GM12878 (cell line): ENCODE measurements around the gene APOA4. TPM values are rescaled to one million over a fixed set of nuclear protein-coding genes. Genes with fewer than 3 reads are reported as not detected.
A peak's percentile ranks its signal among the peaks of the same experiment; 100 is the strongest.

Experiments
- ATAC-seq: fragments of 200-7000 bp; cut with Tn5 transposase; 3 replicates; pipeline ENCODE4 v1.9.1; 2020; ENCODE audit warnings: mild to moderate bottlenecking, moderate library complexity
- BruUV-seq: library from RNA; stranded (reverse); fragments of 400-500 nt; replicated peaks from 2 replicates; lab custom pipeline; 2021; lab: Mats Ljungman, UMichigan
- CTCF ChIA-PET: fragments of 300-600 bp; sonication (Branson Sonifier 250); formaldehyde crosslinking; extraction: SDS; loops from one replicate; lab custom pipeline; 2021; ENCODE audit warnings: inconsistent platforms; lab: Yijun Ruan, JAX
- POLR2A ChIA-PET: fragments of 350-600 bp; formaldehyde crosslinking; extraction: SDS; loops from one replicate; lab custom pipeline; 2021; ENCODE audit warnings: inconsistent platforms; lab: Charles Lee
- RAD21 ChIA-PET: fragments of 300-600 bp; sonication (Branson Sonifier 250); formaldehyde crosslinking; loops from one replicate; lab custom pipeline; 2023; ENCODE audit warnings: antibody characterized with exemption; ENCODE audit not compliant: unreplicated experiment; lab: Charles Lee
- SMC1A ChIA-PET: fragments of 300-600 bp; sonication (Branson Sonifier 250); formaldehyde crosslinking; loops from one replicate; lab custom pipeline; 2023; ENCODE audit not compliant: unreplicated experiment, uncharacterized antibody; lab: Charles Lee
- DNase-seq: peaks from one replicate; pipeline ENCODE4 v3.0.0-alpha.2; 2011; ENCODE audit warnings: low read depth, low spot score
- FAIRE-seq: peaks from 3 replicates; lab custom pipeline; 2011; peaks lifted over from hg19 to GRCh38; lab: Jason Lieb, UNC
- H2AFZ ChIP-seq: 2 replicates; pipeline ENCODE4 v1.6.0; 2011; ENCODE audit warnings: low read depth, low read length, control low read depth; ENCODE audit not compliant: control insufficient read depth
- H3K27ac ChIP-seq: 2 replicates; pipeline ENCODE4 v1.5.1; 2011; ENCODE audit warnings: control low read depth; ENCODE audit not compliant: control insufficient read depth, insufficient read depth
- H3K27me3 ChIP-seq, 2 experiments: replicated peaks in 1 of 2; 2 replicates each; pipeline versions ENCODE4 v1.6.0 to v1.6.1; 2011; ENCODE audit warnings: low read length in 1 of 2; ENCODE audit not compliant: control insufficient read depth in 2 of 2, insufficient read depth in 2 of 2
- H3K36me3 ChIP-seq, 2 experiments: 2 replicates each; pipeline ENCODE4 v1.5.1; 2011; ENCODE audit warnings: low read length in 1 of 2; ENCODE audit not compliant: control insufficient read depth in 2 of 2, insufficient read depth in 2 of 2
- H3K4me1 ChIP-seq: 2 replicates; pipeline ENCODE4 v1.6.1; 2011; ENCODE audit warnings: mild to moderate bottlenecking, low read length, moderate library complexity, mixed read lengths; ENCODE audit not compliant: control insufficient read depth, insufficient read depth
- H3K4me2 ChIP-seq: 2 replicates; pipeline ENCODE4 v1.6.0; 2011; ENCODE audit warnings: control low read depth; ENCODE audit not compliant: control insufficient read depth, insufficient read depth
- H3K4me3 ChIP-seq: fragments of 200-600 bp; sonication (generic); 2 replicates; pipeline ENCODE4 v1.5.1; 2016
- H3K79me2 ChIP-seq: 2 replicates; pipeline ENCODE4 v1.6.0; 2011; ENCODE audit warnings: low read length; ENCODE audit not compliant: control insufficient read depth, insufficient read depth
- H3K9ac ChIP-seq: 2 replicates; pipeline ENCODE4 v1.8.0; 2011; ENCODE audit warnings: low read length, control low read depth, mixed read lengths; ENCODE audit not compliant: control insufficient read depth, insufficient read depth
- H3K9me3 ChIP-seq: replicated peaks from 3 replicates; pipeline ENCODE4 v1.5.1; 2011; ENCODE audit warnings: mild to moderate bottlenecking, low read length; ENCODE audit not compliant: control insufficient read depth, insufficient read depth
- H4K20me1 ChIP-seq: 2 replicates; pipeline ENCODE4 v1.6.0; 2011; ENCODE audit not compliant: control insufficient read depth, insufficient read depth
- PAX8 ChIP-seq: fragments of 450-650 bp; IDR thresholded peaks from 2 replicates; pipeline ENCODE4 v1.6.1; 2017; ENCODE audit warnings: mild to moderate bottlenecking, moderate library complexity
- SIX5 ChIP-seq: IDR thresholded peaks from 2 replicates; pipeline ENCODE4 v1.6.1; 2011; ENCODE audit warnings: mild to moderate bottlenecking, low read depth, low read length, moderate library complexity; ENCODE audit not compliant: severe bottlenecking
- WRNIP1 ChIP-seq: IDR thresholded peaks from 2 replicates; pipeline ENCODE4 v1.6.1; 2011; ENCODE audit warnings: low read depth, low read length, improper control_type of control experiment, borderline replicate concordance
- WGBS: methylation state at CpG from one replicate; pipeline ENCODE4 v1.1.6; 2016; ENCODE audit warnings: low lambda C conversion rate; ENCODE audit not compliant: insufficient replicate concordance, insufficient coverage; ENCODE audit errors: missing lambda C conversion rate; 5-methylcytosine and 5-hydroxymethylcytosine counted together
- in situ Hi-C: fragments of 300-500 bp; cut with MboI; formaldehyde crosslinking; loops from 9 replicates; pipeline ENCODE4 v1.14.3; 2018; ENCODE audit warnings: mixed read lengths
- intact Hi-C: fragments of 100-400 bp; cut with micrococcal nuclease; formaldehyde crosslinking; loops from one replicate; pipeline ENCODE4 v1.14.2; 2022; ENCODE audit not compliant: unreplicated experiment
- polyA plus RNA-seq, 11 experiments: library from polyadenylated mRNA; depleted of rRNA in 4 of 11; unstranded in 6 of 11; stranded (reverse) in 5 of 11; fragments of >200 nt; fragmentation: Nextera tagmentation in 4 of 11; fragmentation: Illumina TruSeq in 1 of 11; extraction: Ambion mirVana in 4 of 11; extraction: Trizol in 1 of 11; gene quantifications; 1 replicate in 1 of 11; 2 replicates in 10 of 11; pipeline versions ENCODE4 v1.2.1 to v1.2.3, GENCODE V29; 2011 to 2016; ENCODE audit warnings: inconsistent platforms in 2 of 11, missing spikeins in 2 of 11, low read depth in 1 of 11
- total RNA-seq, 4 experiments: library from RNA; depleted of rRNA in 3 of 4; stranded (reverse); fragments of >200 nt in 3 of 4; fragmentation: Illumina TruSeq in 1 of 4; extraction: Trizol in 1 of 4; gene quantifications; 2 replicates each; pipeline versions ENCODE4 v1.2.1 to v1.2.3, GENCODE V29; 2013 to 2021
- TF ChIP-seq, protein P1 (sequence below): fragments of 450-650 bp; IDR thresholded peaks from 2 replicates; pipeline ENCODE4 v1.6.1; 2017; ENCODE audit warnings: mild to moderate bottlenecking, low read depth, inconsistent platforms; ENCODE audit not compliant: poor library complexity, severe bottlenecking

The APOA4 gene
- total and polyA plus RNA-seq, 10 of the 15 experiments (the other 5 are each of a cell fraction or from before 2014, with no cell fraction given): not detected

DNA sequence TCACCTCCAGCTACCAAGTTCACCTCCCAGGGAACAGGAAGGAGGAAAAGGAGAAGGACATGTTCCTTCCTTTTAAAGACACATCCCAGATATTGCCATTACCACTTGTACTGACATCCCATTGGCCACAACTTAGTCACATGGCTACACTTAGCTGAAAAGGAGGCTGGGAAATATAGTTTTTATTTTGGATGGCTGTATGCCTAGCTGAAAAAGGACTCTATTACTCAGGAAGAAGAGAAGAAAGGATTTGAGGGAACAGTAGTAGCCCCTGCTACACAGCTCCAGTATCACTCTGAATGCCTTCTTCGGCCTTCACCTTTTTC, 29.4 kb downstream of the APOA4 start:
- in situ Hi-C loops (no loop called here), intact Hi-C loops (loop anchor here (5.0 kb wide), 1 partner anchor 434 kb away; no protein-coding TSS in a partner anchor)
- Histone ChIP-seq H3K4me2 (no peak overlapping the region), H3K79me2 (no peaks in the 10 kb centered on the region), H3K9ac (no peak overlapping the region), H3K27ac (no peak overlapping the region), H3K36me3 (no peaks in the 10 kb centered on the region), H3K9me3 (no peaks in the 10 kb centered on the region), H4K20me1 (no peaks in the 10 kb centered on the region), H3K27me3 (no peaks in the 10 kb centered on the region), H3K4me3 (no peak overlapping the region), H2AFZ (no peak overlapping the region; the same call in 1 of the 2 replicates), H3K4me1 (peaks cover 4% of the 10 kb centered on the region; the same call in 1 of the 2 replicates)
- RAD21 ChIA-PET: interaction anchor here (0.9 to 2.1 kb wide), 2 partner anchors 42 to 312 kb away, joined by 3 to 13 read pairs; no protein-coding TSS in a partner anchor
- POLR2A ChIA-PET: interaction anchor here (0.9 kb wide), 1 partner anchor 19 kb away, joined by 4 read pairs; no protein-coding TSS in a partner anchor
- 88% methylated on average over 1 of the region's 1 CpG for WGBS
- SMC1A ChIA-PET: interaction anchor here (1.3 to 5.1 kb wide), 4 partner anchors 22 to 312 kb away, joined by 3 to 42 read pairs (median 6); no protein-coding TSS in a partner anchor
- no peak for DNase-seq
- no TSS peak for BruUV-seq
- CTCF ChIA-PET: interaction anchor here (0.6 to 10.9 kb wide), 7 partner anchors 10 to 312 kb away, joined by 3 to 183 read pairs (median 4); partner anchors contain the start of gene APOA1
- FAIRE-seq: no peak
- ATAC-seq: peak; percentile 35; the same call in 2 of the 3 replicates
- TF ChIP-seq SIX5 (peak; percentile 48), WRNIP1 (no peak), PAX8 (no peak)
- TF ChIP-seq, protein P1, sequence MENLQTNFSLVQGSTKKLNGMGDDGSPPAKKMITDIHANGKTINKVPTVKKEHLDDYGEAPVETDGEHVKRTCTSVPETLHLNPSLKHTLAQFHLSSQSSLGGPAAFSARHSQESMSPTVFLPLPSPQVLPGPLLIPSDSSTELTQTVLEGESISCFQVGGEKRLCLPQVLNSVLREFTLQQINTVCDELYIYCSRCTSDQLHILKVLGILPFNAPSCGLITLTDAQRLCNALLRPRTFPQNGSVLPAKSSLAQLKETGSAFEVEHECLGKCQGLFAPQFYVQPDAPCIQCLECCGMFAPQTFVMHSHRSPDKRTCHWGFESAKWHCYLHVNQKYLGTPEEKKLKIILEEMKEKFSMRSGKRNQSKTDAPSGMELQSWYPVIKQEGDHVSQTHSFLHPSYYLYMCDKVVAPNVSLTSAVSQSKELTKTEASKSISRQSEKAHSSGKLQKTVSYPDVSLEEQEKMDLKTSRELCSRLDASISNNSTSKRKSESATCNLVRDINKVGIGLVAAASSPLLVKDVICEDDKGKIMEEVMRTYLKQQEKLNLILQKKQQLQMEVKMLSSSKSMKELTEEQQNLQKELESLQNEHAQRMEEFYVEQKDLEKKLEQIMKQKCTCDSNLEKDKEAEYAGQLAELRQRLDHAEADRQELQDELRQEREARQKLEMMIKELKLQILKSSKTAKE: no peak
